ENCODE results near the gene MCTP1.

GRCh38 chr5:94740286-94740685, 544.6 kb downstream of the MCTP1 start:
- TF ChIP-seq CTCF (IDR thresholded peaks at IDR 0.05) (no peak), ATF3 (CRISPR knock-in tag; conservative IDR thresholded peaks at IDR 0.05) (no peak), MAX (CRISPR knock-in tag; IDR thresholded peaks at IDR 0.05) (no peak), ARID4B (CRISPR knock-in tag; IDR thresholded peaks at IDR 0.05; ENCODE audit: borderline replicate concordance) (no peak), USF2 (CRISPR knock-in tag; IDR thresholded peaks at IDR 0.05) (no peak)

All from WTC11 (cell line).